ENCODE measurements around the gene POC1B. TPM values are rescaled to one million over a fixed set of nuclear protein-coding genes. Genes with fewer than 3 reads are reported as not detected.

The POC1B gene
- total and polyA plus RNA-seq, 10 donors: 10.5 to 47.3 (median 30.4) TPM

GRCh38 chr12:89542236-89542635 lies 16.4 kb upstream of the POC1B start:
- H3K27ac ChIP-seq: no peak overlapping the region
- H3K4me1 ChIP-seq: peaks cover 0 to 30% (median 13%) of the 10 kb centered on the region in 6 donors
- H3K36me3 ChIP-seq: no peaks in the 10 kb centered on the region
- 89 to 98% (median 91%) methylated on average over 2 of the region's 2 CpGs for WGBS, 5 donors
- H3K27me3 ChIP-seq (replicated peaks in 1 of 7): no peaks in the 10 kb centered on the region
- H3K4me3 ChIP-seq: no peak overlapping the region
- no peaks in the 10 kb centered on the region for H3K9me3 ChIP-seq
- intact Hi-C loops (cut with DNase I; ENCODE audit: low total_unique reads): loop anchor here (5.0 to 10.0 kb wide), 3 partner anchors 560 to 1413 kb away; partner anchors contain the start of gene CCER1
- TF ChIP-seq POLR2A (IDR thresholded peaks at IDR 0.05) (no peak), CTCF (IDR thresholded peaks at IDR 0.05 in 8 of 11, conservative IDR thresholded peaks at IDR 0.05 in 3 of 11) (no peak), POLR2AphosphoS5 (IDR thresholded peaks at IDR 0.05) (no peak)
- DNase-seq: no peak

GRCh38 chr12:89540586-89540985 lies 14.7 kb upstream of the POC1B start:
- Histone ChIP-seq H3K36me3 (no peaks in the 10 kb centered on the region), H3K4me1 (peaks cover 0 to 30% (median 13%) of the 10 kb centered on the region in 6 donors), H3K9me3 (no peaks in the 10 kb centered on the region), H3K27ac (no peak overlapping the region), H3K27me3 (replicated peaks in 1 of 7) (no peaks in the 10 kb centered on the region), H3K4me3 (no peak overlapping the region)
- TF ChIP-seq POLR2A (IDR thresholded peaks at IDR 0.05): no peak
- TF ChIP-seq CTCF (IDR thresholded peaks at IDR 0.05 in 8 of 11, conservative IDR thresholded peaks at IDR 0.05 in 3 of 11): no peak
- no peak for TF ChIP-seq POLR2AphosphoS5 (IDR thresholded peaks at IDR 0.05)
- WGBS, 5 donors: 62 to 94% (median 73%) methylated on average over 3 of the region's 3 CpGs
- intact Hi-C loops (cut with DNase I; ENCODE audit: low total_unique reads): loop anchor here (5.0 to 10.0 kb wide), 3 partner anchors 562 to 1414 kb away; partner anchors contain the start of gene CCER1
- DNase-seq: no peak

GRCh38 chr12:89539426-89540223 lies 13.8 kb upstream of the POC1B start:
- intact Hi-C loops (cut with DNase I; ENCODE audit: low total_unique reads): loop anchor here (5.0 to 10.0 kb wide), 3 partner anchors 563 to 1415 kb away; partner anchors contain the start of gene CCER1
- no peaks in the 10 kb centered on the region for H3K36me3 ChIP-seq
- H3K9me3 ChIP-seq: no peaks in the 10 kb centered on the region
- H3K4me1 ChIP-seq: peaks cover 0 to 20% (median 10%) of the 10 kb centered on the region in 6 donors
- TF ChIP-seq CTCF (IDR thresholded peaks at IDR 0.05 in 8 of 11, conservative IDR thresholded peaks at IDR 0.05 in 3 of 11): no peak
- TF ChIP-seq POLR2AphosphoS5 (IDR thresholded peaks at IDR 0.05): no peak
- no peak for TF ChIP-seq POLR2A (IDR thresholded peaks at IDR 0.05)
- no peak overlapping the region for H3K27ac ChIP-seq
- no peak for DNase-seq
- H3K27me3 ChIP-seq (replicated peaks in 1 of 7): no peaks in the 10 kb centered on the region
- no peak overlapping the region for H3K4me3 ChIP-seq
- whole genome bisulfite sequencing, 5 donors: 56 to 87% (median 73%) methylated on average over 5 of the region's 5 CpGs

- no peak for TF ChIP-seq POLR2AphosphoS5 (IDR thresholded peaks at IDR 0.05)
- TF ChIP-seq CTCF (IDR thresholded peaks at IDR 0.05 in 8 of 11, conservative IDR thresholded peaks at IDR 0.05 in 3 of 11): no peak
- no peak overlapping the region for H3K4me3 ChIP-seq
- DNase-seq: no peak
- intact Hi-C loops (cut with DNase I; ENCODE audit: low total_unique reads): no loop called here
- H3K36me3 ChIP-seq: no peaks in the 10 kb centered on the region
- H3K27me3 ChIP-seq (replicated peaks in 1 of 7): no peaks in the 10 kb centered on the region
- H3K27ac ChIP-seq: no peak overlapping the region
- no peaks in the 10 kb centered on the region for H3K9me3 ChIP-seq
- peaks cover 0 to 13% (median 9%) of the 10 kb centered on the region in 6 donors for H3K4me1 ChIP-seq
- WGBS, 5 donors: 91 to 97% (median 93%) methylated on average over 4 of the region's 4 CpGs
These were observed 13.1 kb upstream of the POC1B start for GRCh38 chr12:89538897-89539296.
